Measurements from ENCODE around the gene PPAT. TPM values are rescaled to one million over a fixed set of nuclear protein-coding genes. Genes with fewer than 3 reads are reported as not detected.

Gene PPAT
- total and polyA plus RNA-seq, 2 experiments from 2014 or later = 63.0 to 96.8 TPM

GRCh38 chr4:56348576-56348975 lies 86.8 kb downstream of the PPAT start (continued):
- TF ChIP-seq REST (IDR thresholded peaks at IDR 0.05; ENCODE audit: unreplicated experiment) (no peak), NANOG (IDR thresholded peaks at IDR 0.05; ENCODE audit: borderline replicate concordance) (no peak), EZH2 (IDR thresholded peaks at IDR 0.05; ENCODE audit: low read depth, unreplicated experiment) (no peak), EZH2phosphoT487 (IDR thresholded peaks at IDR 0.05; ENCODE audit: unreplicated experiment) (no peak), CTCF (conservative IDR thresholded peaks at IDR 0.05; ENCODE audit: low read depth in 2 of 2) (no peak)

GRCh38 chr4:56345458-56345857 lies 90.0 kb downstream of the PPAT start:
- no peak overlapping the region for H3K27ac Mint-ChIP-seq
- Histone ChIP-seq H3K4me1 (ENCODE audit: insufficient read depth) (no peaks in the 10 kb centered on the region), H3K36me3 (ENCODE audit: insufficient read depth) (no peaks in the 10 kb centered on the region), H4K20me1 (replicated peaks; ENCODE audit: insufficient read depth) (no peaks in the 10 kb centered on the region), H3K4me2 (no peak overlapping the region), H2AFZ (no peak overlapping the region), H3K9me2 (ENCODE audit: insufficient read depth) (no peaks in the 10 kb centered on the region), H3K27me3 (ENCODE audit: insufficient read depth) (no peaks in the 10 kb centered on the region), H3K4me3 (no peak overlapping the region), H3K27ac (ENCODE audit: low read depth) (no peak overlapping the region), H3F3A (replicated peaks; ENCODE audit: low read depth) (no peaks in the 10 kb centered on the region), H3K79me2 (replicated peaks; ENCODE audit: insufficient read depth) (no peaks in the 10 kb centered on the region)
- H3K4me3 Mint-ChIP-seq = no peak overlapping the region
- H3K9me3 Mint-ChIP-seq = peaks cover under 1% of the 10 kb centered on the region; the same call in 1 of the 3 replicates
- peaks cover 17% of the 10 kb centered on the region; the same call in 2 of the 3 replicates for H3K36me3 Mint-ChIP-seq (ENCODE audit: low read depth)
- ATAC-seq = no peak
- peaks cover 14% of the 10 kb centered on the region; the same call in 2 of the 3 replicates for H3K4me1 Mint-ChIP-seq
- no peaks in the 10 kb centered on the region for H3K27me3 Mint-ChIP-seq (ENCODE audit: insufficient read depth, low read depth, poor library complexity)
- DNase-seq (ENCODE audit: low spot score) = no peak
- TF ChIP-seq CREB1 (CRISPR knock-in tag; IDR thresholded peaks at IDR 0.05; ENCODE audit: low read depth) (no peak), ZNF331 (CRISPR knock-in tag; IDR thresholded peaks at IDR 0.05; ENCODE audit: low read depth) (no peak), CTCF (conservative IDR thresholded peaks at IDR 0.05; ENCODE audit: low read depth in 2 of 2) (no peak), ZNF462 (CRISPR knock-in tag; IDR thresholded peaks at IDR 0.05) (no peak), ETS1 (IDR thresholded peaks at IDR 0.05) (no peak), POLR2AphosphoS5 (IDR thresholded peaks at IDR 0.05; ENCODE audit: low read depth) (no peak), EZH2 (IDR thresholded peaks at IDR 0.05; ENCODE audit: low read depth, unreplicated experiment) (no peak)

Data from GM23338 (cell line).